ENCODE measurements around the gene ZNF664. TPM values are rescaled to one million over a fixed set of nuclear protein-coding genes. Genes with fewer than 3 reads are reported as not detected.
"Not testable (repeated sequence)": the region's sequence is repeated elsewhere in the genome, so short reads cannot be mapped to it uniquely, and the experiment has no call there.

ZNF664 gene
- total RNA-seq, 1 donor from 2014 or later: 68.1 TPM

DNA sequence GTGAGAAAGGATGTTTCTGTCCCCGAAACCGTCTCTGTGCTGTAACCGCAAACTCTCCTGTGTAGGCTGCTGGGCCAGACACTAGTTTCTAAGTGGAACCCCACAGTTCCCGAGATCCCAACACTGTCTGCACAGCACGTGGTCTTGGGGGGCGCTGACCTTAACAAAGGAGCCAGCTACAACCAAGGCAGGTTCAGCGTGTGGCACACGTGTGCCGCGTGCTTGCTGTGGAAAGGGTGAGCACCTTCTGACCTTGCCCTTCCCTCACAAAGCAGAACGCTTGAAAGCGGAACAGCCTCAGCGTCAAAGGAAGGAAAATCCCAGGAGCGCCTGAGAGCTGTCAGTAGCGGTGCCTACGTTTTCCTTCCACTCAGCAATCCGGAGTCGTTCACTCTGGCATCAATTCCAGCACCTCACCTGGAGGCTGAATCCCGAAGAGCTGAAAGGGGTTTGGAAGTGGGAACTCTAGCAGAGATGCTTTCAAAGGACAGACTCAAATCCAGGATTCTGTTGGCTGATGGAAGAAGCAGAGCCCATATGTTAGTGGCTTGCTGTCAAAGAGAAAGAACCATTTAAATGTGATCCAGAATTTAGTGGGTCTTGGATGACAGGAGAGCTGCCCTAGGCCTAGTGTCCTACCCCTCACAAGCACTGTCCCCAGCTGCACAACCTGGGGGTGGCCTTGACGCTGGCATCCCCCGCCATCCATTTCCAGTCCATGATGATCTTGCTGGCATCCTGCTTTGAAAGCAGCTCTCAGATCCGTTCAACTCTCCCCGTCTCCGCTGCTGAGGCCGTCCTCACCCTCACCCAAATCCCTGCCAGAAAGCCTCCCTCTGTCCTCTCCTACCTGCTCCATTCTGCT lies 27.5 kb upstream of the ZNF664 start:
- Mint-ChIP-seq H3K9me3 (no peaks in the 10 kb centered on the region), H3K27me3 (ENCODE audit: insufficient read depth) (no peaks in the 10 kb centered on the region), H3K4me1 (ENCODE audit: low read depth) (no peaks in the 10 kb centered on the region), H3K4me3 (no peak overlapping the region), H3K36me3 (ENCODE audit: low read depth) (peaks cover 11% of the 10 kb centered on the region), H3K27ac (no peak overlapping the region)
- no peak for DNase-seq (ENCODE audit: low spot score)
- intact Hi-C loops (cut with micrococcal nuclease): no loop called here

DNA sequence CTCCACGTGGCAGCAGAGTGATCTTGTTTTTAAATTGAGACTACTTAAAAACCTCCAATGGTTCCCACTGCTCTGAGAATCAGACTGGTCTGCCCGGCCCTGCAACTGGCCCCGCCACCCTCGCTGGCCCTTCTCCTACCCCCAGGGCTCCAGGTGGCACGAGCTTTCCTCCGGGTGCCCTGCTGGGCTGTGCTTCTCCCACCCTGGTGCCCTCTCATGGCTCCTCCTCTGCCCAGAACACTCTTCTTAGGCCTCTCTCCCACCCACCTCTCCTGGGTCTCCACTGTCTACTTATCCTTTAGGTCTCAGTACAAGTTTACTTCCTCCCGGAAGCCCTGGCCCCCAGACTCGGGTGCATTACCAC lies 26.9 kb upstream of the ZNF664 start:
- no peak overlapping the region for H3K27ac Mint-ChIP-seq
- no peaks in the 10 kb centered on the region for H3K9me3 Mint-ChIP-seq
- no peaks in the 10 kb centered on the region for H3K4me1 Mint-ChIP-seq (ENCODE audit: low read depth)

DNA sequence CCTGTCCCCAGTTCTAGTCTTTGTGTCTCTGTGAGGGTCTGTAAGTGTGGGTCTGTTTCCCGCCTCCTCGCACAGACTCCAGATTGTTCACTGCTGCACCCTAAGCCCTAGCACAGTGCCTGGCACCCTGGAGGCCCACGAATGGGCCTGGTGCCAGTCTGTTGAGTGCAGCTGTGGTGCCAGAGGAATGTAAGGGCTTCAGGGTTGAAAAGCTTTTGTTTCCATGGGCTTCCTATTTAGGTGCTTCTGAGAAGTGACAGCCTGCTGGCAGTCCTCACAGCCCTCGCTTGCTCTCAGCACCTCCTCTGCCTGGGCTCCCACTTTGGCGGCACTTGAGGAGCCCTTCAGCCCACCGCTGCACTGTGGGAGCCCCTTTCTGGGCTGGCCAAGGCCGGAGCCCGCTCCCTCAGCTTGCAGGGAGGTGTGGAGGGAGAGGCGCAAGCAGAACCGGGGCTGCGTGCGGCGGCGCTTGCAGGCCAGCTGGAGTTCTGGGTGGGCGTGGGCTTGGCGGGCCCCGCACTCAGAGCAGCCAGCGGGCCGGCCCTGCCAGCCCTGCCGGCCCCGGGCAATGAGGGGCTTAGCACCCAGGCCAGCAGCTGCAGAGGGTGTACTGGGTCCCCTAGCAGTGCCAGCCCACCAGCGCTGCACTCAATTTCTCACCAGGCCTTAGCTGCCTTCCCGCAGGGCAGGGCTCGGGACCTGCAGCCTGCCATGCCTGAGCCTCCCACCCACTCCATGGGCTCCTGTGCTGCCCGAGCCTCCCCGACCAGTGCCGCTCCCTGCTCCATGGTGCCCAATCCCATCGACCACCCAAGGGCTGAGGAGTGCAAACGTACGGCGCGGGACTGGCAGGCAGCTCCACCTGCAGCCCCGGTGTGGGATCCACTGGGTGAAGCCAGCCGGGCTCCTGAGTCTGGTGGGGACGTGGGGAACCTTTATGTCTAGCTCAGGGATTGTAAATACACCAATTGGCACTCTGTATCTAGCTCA lies 26.2 kb upstream of the ZNF664 start:
- H3K4me3 Mint-ChIP-seq; intact Hi-C loops (cut with micrococcal nuclease); H3K9me3 Mint-ChIP-seq; H3K27ac Mint-ChIP-seq; H3K4me1 Mint-ChIP-seq (ENCODE audit: low read depth); H3K27me3 Mint-ChIP-seq (ENCODE audit: insufficient read depth); H3K36me3 Mint-ChIP-seq (ENCODE audit: low read depth); DNase-seq (ENCODE audit: low spot score): not testable (repeated sequence)

More for the DNA sequence above, 26.9 kb upstream of the ZNF664 start:
- intact Hi-C loops (cut with micrococcal nuclease): no loop called here
- no peak overlapping the region for H3K4me3 Mint-ChIP-seq
- DNase-seq (ENCODE audit: low spot score): no peak
- H3K36me3 Mint-ChIP-seq (ENCODE audit: low read depth): peaks cover 11% of the 10 kb centered on the region
- no peaks in the 10 kb centered on the region for H3K27me3 Mint-ChIP-seq (ENCODE audit: insufficient read depth)

DNA sequence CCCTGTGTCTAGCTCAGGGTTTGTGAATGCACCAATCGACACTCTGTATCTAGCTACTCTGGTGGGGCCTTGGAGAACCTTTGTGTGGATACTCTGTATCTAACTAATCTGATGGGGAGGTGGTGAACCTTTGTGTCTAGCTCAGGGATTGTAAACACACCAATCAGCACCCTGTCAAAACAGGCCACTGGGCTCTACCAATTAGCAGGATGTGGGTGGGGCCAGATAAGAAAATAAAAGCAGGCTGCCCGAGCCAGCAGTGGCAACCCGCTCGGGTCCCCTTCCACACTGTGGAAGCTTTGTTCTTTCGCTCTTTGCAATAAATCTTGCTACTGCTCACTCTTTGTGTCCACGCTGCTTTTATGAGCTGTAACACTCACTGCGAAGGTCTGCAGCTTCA lies 25.5 kb upstream of the ZNF664 start:
- H3K36me3 Mint-ChIP-seq (ENCODE audit: low read depth); DNase-seq (ENCODE audit: low spot score); intact Hi-C loops (cut with micrococcal nuclease); H3K4me3 Mint-ChIP-seq; H3K27ac Mint-ChIP-seq; H3K9me3 Mint-ChIP-seq; H3K27me3 Mint-ChIP-seq (ENCODE audit: insufficient read depth); H3K4me1 Mint-ChIP-seq (ENCODE audit: low read depth): not testable (repeated sequence)

DNA sequence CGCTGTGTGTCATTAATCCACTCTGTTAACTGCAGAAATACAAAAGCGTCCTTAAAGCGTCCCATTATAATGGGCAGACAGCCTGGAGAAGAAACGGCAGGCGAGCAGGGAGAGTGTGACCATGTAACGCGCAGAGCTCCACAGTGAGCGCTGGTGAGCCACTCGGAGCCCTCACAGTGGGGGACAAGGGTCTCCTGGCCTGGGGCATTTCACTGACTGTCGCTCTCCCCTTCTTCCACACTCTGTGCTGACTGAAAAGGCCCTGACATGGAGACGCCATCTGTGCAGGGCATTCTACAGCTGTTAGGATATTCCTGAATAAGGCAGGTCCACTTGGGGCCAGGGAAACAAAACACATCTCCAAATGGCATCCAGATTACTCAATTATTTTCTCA lies 24.6 kb upstream of the ZNF664 start:
- H3K4me3 Mint-ChIP-seq: no peak overlapping the region
- peaks cover 1% of the 10 kb centered on the region for H3K36me3 Mint-ChIP-seq (ENCODE audit: low read depth)
- peaks cover 2% of the 10 kb centered on the region for H3K27me3 Mint-ChIP-seq (ENCODE audit: insufficient read depth)
- H3K4me1 Mint-ChIP-seq (ENCODE audit: low read depth): no peaks in the 10 kb centered on the region
- DNase-seq (ENCODE audit: low spot score): no peak
- no peak overlapping the region for H3K27ac Mint-ChIP-seq
- H3K9me3 Mint-ChIP-seq: no peaks in the 10 kb centered on the region
- intact Hi-C loops (cut with micrococcal nuclease): no loop called here

DNA sequence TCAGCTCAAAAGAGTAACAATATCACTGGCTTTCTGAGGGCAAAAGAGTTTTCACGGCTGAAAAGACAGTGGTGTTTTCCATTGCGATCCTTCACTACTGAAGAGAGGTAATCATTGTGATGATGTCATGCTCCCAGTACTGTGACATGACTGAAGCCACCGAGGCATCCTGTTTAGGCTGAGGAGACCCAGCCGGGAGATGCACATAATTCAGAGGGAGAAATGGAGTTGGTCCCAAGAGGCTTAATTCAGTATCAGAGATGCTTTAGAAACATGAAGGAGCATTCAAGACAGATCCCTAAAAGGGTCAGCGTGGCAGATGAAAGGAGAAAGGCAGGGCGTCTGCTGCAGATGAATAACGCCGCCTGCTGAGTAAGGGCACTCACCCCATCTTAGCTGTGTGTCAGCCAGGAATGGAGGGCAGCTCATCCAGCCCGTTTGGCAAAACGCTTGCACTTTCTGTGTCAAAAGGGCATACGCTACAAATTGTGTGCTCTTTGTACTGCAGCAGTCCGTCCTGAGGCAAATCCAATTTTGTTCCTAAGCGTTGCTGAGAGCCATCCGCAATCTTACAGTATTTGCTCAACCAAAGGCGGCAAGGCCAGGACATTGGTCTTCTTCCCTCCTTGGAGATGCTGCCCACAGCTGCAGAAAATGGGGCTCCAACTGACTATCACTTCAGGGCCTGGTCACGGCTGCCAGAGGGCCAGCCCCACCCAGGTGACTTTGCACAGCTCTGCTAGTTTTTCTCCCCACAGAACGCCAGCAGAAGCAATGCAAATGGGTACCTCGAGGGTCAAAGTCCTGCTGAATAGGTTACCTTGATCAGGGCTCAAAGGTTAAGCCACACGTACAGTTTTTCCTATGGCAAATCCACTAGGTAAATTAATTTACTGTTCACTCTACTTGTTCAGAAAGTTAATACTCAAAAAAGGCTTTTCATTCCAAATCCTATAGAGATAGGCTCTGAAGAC lies 23.9 kb upstream of the ZNF664 start:
- intact Hi-C loops (cut with micrococcal nuclease): no loop called here
- H3K4me1 Mint-ChIP-seq (ENCODE audit: low read depth): no peaks in the 10 kb centered on the region
- H3K36me3 Mint-ChIP-seq (ENCODE audit: low read depth): peaks cover 1% of the 10 kb centered on the region
- no peak overlapping the region for H3K27ac Mint-ChIP-seq
- no peak for DNase-seq (ENCODE audit: low spot score)
- no peak overlapping the region for H3K4me3 Mint-ChIP-seq
- H3K27me3 Mint-ChIP-seq (ENCODE audit: insufficient read depth): peaks cover 2% of the 10 kb centered on the region
- no peaks in the 10 kb centered on the region for H3K9me3 Mint-ChIP-seq

GRCh38 chr12:123949770-123950165 lies 23.2 kb upstream of the ZNF664 start:
- H3K4me3 Mint-ChIP-seq: no peak overlapping the region
- no peak overlapping the region for H3K27ac Mint-ChIP-seq
- DNase-seq (ENCODE audit: low spot score): no peak
- intact Hi-C loops (cut with micrococcal nuclease): no loop called here
- peaks cover 2% of the 10 kb centered on the region for H3K27me3 Mint-ChIP-seq (ENCODE audit: insufficient read depth)
- no peaks in the 10 kb centered on the region for H3K9me3 Mint-ChIP-seq
- no peaks in the 10 kb centered on the region for H3K4me1 Mint-ChIP-seq (ENCODE audit: low read depth)
- H3K36me3 Mint-ChIP-seq (ENCODE audit: low read depth): peaks cover 1% of the 10 kb centered on the region

- no peaks in the 10 kb centered on the region for H3K4me1 Mint-ChIP-seq (ENCODE audit: low read depth)
- no peaks in the 10 kb centered on the region for H3K9me3 Mint-ChIP-seq
- DNase-seq (ENCODE audit: low spot score): no peak
- H3K36me3 Mint-ChIP-seq (ENCODE audit: low read depth): peaks cover 1% of the 10 kb centered on the region
- no peak overlapping the region for H3K4me3 Mint-ChIP-seq
- no peak overlapping the region for H3K27ac Mint-ChIP-seq
- peaks cover 2% of the 10 kb centered on the region for H3K27me3 Mint-ChIP-seq (ENCODE audit: insufficient read depth)
- intact Hi-C loops (cut with micrococcal nuclease): no loop called here
Observed at GRCh38 chr12:123950476-123951349, 22.3 kb upstream of the ZNF664 start.

GRCh38 chr12:123951467-123951866 lies 21.5 kb upstream of the ZNF664 start:
- DNase-seq (ENCODE audit: low spot score): no peak
- Mint-ChIP-seq H3K9me3 (no peaks in the 10 kb centered on the region), H3K4me3 (no peak overlapping the region), H3K36me3 (ENCODE audit: low read depth) (no peaks in the 10 kb centered on the region), H3K27ac (no peak overlapping the region), H3K27me3 (ENCODE audit: insufficient read depth) (peaks cover 2% of the 10 kb centered on the region), H3K4me1 (ENCODE audit: low read depth) (no peaks in the 10 kb centered on the region)
- intact Hi-C loops (cut with micrococcal nuclease): no loop called here

DNA sequence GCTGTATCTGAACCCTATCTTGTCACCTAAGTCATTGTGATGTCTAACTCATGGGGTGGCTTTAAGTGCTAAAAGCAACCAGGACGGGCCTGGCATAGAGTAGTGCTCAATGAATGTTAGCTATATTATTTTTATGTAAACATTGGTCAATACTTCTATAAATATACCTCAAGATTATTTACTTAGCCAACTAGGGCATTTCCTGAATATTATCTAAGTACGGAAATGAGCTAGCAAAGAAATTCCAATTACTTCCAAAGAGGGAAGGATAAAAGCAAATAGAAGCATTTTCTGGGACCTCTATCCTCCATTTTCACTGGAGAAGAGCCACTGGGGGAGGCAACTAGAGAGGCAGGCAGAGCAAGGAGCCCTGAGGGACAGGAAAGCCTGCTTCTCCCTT lies 21.0 kb upstream of the ZNF664 start:
- Mint-ChIP-seq H3K9me3 (no peaks in the 10 kb centered on the region), H3K27ac (no peak overlapping the region), H3K27me3 (ENCODE audit: insufficient read depth) (peaks cover 2% of the 10 kb centered on the region), H3K4me1 (ENCODE audit: low read depth) (no peaks in the 10 kb centered on the region), H3K4me3 (no peak overlapping the region), H3K36me3 (ENCODE audit: low read depth) (no peaks in the 10 kb centered on the region)
- intact Hi-C loops (cut with micrococcal nuclease): no loop called here
- DNase-seq (ENCODE audit: low spot score): no peak

GRCh38 chr12:123954647-123955350 lies 18.2 kb upstream of the ZNF664 start:
- H3K4me1 Mint-ChIP-seq (ENCODE audit: low read depth): no peaks in the 10 kb centered on the region
- DNase-seq (ENCODE audit: low spot score): no peak
- H3K27me3 Mint-ChIP-seq (ENCODE audit: insufficient read depth): peaks cover 2% of the 10 kb centered on the region
- no peak overlapping the region for H3K27ac Mint-ChIP-seq
- H3K36me3 Mint-ChIP-seq (ENCODE audit: low read depth): no peaks in the 10 kb centered on the region
- intact Hi-C loops (cut with micrococcal nuclease): no loop called here
- no peaks in the 10 kb centered on the region for H3K9me3 Mint-ChIP-seq
- H3K4me3 Mint-ChIP-seq: no peak overlapping the region
